Dedifferentiated amniotic fluid mesenchymal stem cell (primary cell): ENCODE data around the gene OR2Z1.
"Not testable (repeated sequence)": the region's sequence is repeated elsewhere in the genome, so short reads cannot be mapped to it uniquely, and the experiment has no call there.

Experiments used
- DNase-seq: peaks from one replicate; pipeline ENCODE4 v3.0.0-alpha.2; 2016; ENCODE audit errors: extremely low spot score

Gene OR2Z1

GRCh38 chr19:8702350-8702749 is 19.1 kb upstream of the OR2Z1 start:
- no peak for DNase-seq

GRCh38 chr19:8703223-8703622 is 18.2 kb upstream of the OR2Z1 start:
- no peak for DNase-seq

GRCh38 chr19:8705304-8705703 is 16.1 kb upstream of the OR2Z1 start:
- DNase-seq: not testable (repeated sequence)

GRCh38 chr19:8705742-8706141 is 15.7 kb upstream of the OR2Z1 start:
- DNase-seq: no peak

- not testable (repeated sequence) for DNase-seq
These were observed 11.1 kb upstream of the OR2Z1 start for GRCh38 chr19:8710337-8710736.

GRCh38 chr19:8722032-8722431 is 598 bp downstream of the OR2Z1 start:
- DNase-seq: no peak

GRCh38 chr19:8724276-8724675 is 2.8 kb downstream of the OR2Z1 start:
- no peak for DNase-seq

- DNase-seq: no peak
These were observed 10.2 kb downstream of the OR2Z1 start for GRCh38 chr19:8731428-8732169.

- no peak for DNase-seq
These were observed 16.9 kb downstream of the OR2Z1 start for GRCh38 chr19:8738377-8738776.

GRCh38 chr19:8739291-8740065 is 18.0 kb downstream of the OR2Z1 start:
- not testable (repeated sequence) for DNase-seq

GRCh38 chr19:8767257-8767656 is 45.8 kb downstream of the OR2Z1 start:
- not testable (repeated sequence) for DNase-seq

- not testable (repeated sequence) for DNase-seq
These were observed 47.8 kb downstream of the OR2Z1 start for GRCh38 chr19:8769265-8769664.

- not testable (repeated sequence) for DNase-seq
These were observed 52.2 kb downstream of the OR2Z1 start for GRCh38 chr19:8773587-8773986.
